PC-3 (cell line): ENCODE measurements around the gene COX17.

ENCODE experiments used
- CTCF ChIP-seq: fragments of 300-600 bp; sonication (generic); conservative IDR thresholded peaks from 2 replicates; pipeline ENCODE4 v1.5.1; 2017; ENCODE audit warnings: antibody characterized with exemption, low read depth, mild to moderate bottlenecking, low read length
- EZH2 ChIP-seq: fragments of 300-600 bp; sonication (generic); IDR thresholded peaks from one replicate; pipeline ENCODE4 v1.6.1; 2017; ENCODE audit warnings: antibody characterized with exemption, mild to moderate bottlenecking, low read length; ENCODE audit not compliant: unreplicated experiment

- TF ChIP-seq CTCF = no peak
- no peak for TF ChIP-seq EZH2
Measured at GRCh38 chr3:119673875-119674274, 3.3 kb downstream of the COX17 start.
